Astrocyte of the cerebellum (primary cell): ENCODE results near the gene UBE2H.

Experiments
- DNase-seq: peaks from one replicate; pipeline ENCODE4 v3.0.0-alpha.2; 2011; ENCODE audit warnings: low read depth
- H3K4me3 ChIP-seq: 2 replicates; pipeline ENCODE4 v1.5.1; 2011; ENCODE audit warnings: mild to moderate bottlenecking, low read depth, low read length, moderate library complexity
- CTCF ChIP-seq: IDR thresholded peaks from 2 replicates; pipeline ENCODE4 v1.5.1; 2012; ENCODE audit warnings: low read length, low read depth, moderate library complexity, mild to moderate bottlenecking; ENCODE audit errors: missing control alignments
- in situ Hi-C: cut with HindIII; loops from 2 replicates; pipeline ENCODE4 v1.10.0; 2017; ENCODE audit warnings: low sequenced_read_pairs

Gene UBE2H

GRCh38 chr7:129793506-129794310 lies 159.1 kb downstream of the UBE2H start:
- in situ Hi-C loops: no loop called here
- DNase-seq: no peak
- no peak for TF ChIP-seq CTCF
- no peak overlapping the region for H3K4me3 ChIP-seq

DNA sequence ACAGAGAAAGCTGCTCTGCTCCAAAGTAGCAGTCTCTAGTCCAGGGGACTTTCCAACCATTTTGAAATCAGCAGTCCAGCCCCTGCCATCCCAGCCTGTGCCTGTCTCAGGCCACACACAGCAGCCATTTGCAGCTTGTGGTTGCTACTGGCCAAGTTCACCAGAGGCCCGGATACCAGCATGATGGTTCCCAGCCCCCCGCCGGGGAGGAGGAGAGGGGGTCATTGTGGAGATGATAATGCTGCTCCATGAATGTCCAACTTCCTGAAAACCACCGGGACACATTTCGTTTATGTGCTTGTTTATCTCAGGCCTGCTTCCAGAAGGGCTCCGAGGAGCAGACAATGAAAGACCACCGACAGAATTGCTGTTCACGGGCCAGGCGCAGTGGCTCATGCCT lies 160.0 kb downstream of the UBE2H start:
- in situ Hi-C loops: no loop called here
- no peak overlapping the region for H3K4me3 ChIP-seq
- TF ChIP-seq CTCF: no peak
- DNase-seq: no peak

DNA sequence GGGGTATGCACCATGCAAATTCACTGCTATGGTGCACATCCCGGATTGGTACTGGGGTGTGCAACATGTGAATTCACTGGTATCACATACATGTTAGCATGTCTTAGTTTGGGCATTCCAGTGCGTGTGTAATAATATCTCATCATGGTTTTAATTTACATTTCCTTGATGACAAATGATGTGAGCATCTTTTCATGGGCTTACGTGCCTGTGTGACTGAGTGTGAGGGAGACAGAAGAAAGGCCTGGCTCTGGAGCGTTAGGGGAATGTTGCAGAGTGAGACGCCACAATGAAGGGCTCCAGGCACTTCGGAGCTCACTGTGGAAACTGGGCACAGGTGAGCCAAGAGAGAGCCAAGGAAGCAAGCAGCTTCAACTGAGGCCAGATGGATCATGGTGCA lies 162.6 kb downstream of the UBE2H start:
- no peak for TF ChIP-seq CTCF
- DNase-seq: no peak
- H3K4me3 ChIP-seq: no peak overlapping the region
- in situ Hi-C loops: no loop called here

DNA sequence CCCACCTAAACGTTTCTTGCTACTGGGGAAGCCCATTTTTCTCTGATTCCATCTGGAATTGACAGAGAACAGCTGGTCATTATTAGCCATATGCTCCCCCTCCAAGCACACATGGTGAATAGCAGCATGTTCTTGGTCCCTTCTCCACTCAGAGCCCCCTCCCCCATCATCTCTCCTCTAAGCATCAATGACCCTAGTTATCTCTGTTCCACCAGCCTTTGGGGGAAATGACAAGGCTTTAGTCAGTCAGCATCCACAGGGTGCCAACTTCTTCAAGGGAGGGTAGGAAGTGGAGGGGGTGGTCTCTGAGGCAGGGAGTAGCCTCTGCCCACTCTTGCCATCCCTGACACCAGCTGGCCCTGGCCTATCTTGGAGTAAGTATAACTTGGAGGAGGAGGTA lies 163.1 kb downstream of the UBE2H start:
- TF ChIP-seq CTCF: no peak
- no peak for DNase-seq
- in situ Hi-C loops: no loop called here

DNA sequence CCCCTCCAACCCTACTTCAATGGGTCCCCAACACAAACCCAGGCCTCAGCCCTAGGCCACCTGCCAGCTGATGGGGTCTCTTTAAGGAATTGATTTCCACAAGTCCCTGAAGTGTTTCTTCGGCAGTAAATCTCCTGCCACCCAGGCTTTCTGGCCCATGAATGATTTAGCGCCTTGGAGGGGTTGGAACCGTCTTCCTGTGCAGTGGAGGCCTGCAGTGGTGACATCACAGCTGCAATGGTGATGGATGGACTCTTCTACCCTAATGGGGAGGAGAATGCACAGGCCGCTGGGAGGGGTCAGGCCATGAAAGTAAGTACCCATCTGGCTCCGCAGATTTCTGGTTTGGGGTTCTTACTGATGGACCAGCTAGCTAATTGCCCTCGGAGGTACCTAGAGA lies 163.8 kb downstream of the UBE2H start:
- H3K4me3 ChIP-seq: no peak overlapping the region
- in situ Hi-C loops: no loop called here
- TF ChIP-seq CTCF: no peak
- DNase-seq: no peak

More for the DNA sequence above, 163.1 kb downstream of the UBE2H start:
- no peak overlapping the region for H3K4me3 ChIP-seq

DNA sequence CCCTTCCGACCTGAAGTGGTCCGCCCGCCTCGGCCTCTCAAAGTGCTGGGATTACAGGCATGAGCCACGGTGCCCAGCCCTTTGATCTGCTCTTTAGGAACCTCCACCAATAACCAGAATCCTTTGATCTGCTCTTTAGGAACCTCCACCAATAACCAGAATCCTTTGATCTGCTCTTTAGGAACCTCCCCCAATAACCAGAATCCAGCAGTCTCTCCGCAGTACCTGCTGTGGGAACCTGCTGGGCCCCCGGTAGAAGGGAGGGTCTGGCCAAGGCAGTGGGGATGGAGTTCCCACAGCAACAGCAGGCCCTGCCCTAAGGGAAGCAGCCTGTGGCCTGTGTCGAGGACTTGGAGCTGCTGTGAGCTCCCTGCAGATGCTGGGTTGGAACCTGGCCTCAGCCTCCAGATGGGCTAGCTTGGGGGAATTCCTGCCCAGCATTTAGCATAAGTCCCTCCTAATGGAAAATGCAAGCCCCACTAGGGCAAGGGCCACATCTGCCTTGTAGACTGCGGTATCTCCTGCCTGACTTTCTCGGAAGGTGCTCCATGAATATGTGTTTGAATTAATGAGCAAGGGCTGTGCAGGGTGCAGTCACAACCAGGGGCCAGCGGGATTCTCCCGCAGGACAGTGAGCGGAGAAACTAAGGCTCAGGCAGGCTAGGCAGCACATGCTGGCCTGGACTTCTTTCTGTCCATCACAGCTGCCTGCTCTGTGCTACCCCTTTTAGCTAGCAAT lies 165.8 kb downstream of the UBE2H start:
- no peak overlapping the region for H3K4me3 ChIP-seq
- in situ Hi-C loops: no loop called here
- DNase-seq: no peak
- no peak for TF ChIP-seq CTCF
